ENCODE results near the gene NALCN.

- TF ChIP-seq, protein P1, sequence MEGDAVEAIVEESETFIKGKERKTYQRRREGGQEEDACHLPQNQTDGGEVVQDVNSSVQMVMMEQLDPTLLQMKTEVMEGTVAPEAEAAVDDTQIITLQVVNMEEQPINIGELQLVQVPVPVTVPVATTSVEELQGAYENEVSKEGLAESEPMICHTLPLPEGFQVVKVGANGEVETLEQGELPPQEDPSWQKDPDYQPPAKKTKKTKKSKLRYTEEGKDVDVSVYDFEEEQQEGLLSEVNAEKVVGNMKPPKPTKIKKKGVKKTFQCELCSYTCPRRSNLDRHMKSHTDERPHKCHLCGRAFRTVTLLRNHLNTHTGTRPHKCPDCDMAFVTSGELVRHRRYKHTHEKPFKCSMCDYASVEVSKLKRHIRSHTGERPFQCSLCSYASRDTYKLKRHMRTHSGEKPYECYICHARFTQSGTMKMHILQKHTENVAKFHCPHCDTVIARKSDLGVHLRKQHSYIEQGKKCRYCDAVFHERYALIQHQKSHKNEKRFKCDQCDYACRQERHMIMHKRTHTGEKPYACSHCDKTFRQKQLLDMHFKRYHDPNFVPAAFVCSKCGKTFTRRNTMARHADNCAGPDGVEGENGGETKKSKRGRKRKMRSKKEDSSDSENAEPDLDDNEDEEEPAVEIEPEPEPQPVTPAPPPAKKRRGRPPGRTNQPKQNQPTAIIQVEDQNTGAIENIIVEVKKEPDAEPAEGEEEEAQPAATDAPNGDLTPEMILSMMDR (IDR thresholded peaks at IDR 0.05) = no peak
- TF ChIP-seq POLR2AphosphoS5 (IDR thresholded peaks at IDR 0.05) = no peak
- TF ChIP-seq POLR2A (IDR thresholded peaks at IDR 0.05) = no peak
Measured at GRCh38 chr13:101059793-101060192, 356.5 kb downstream of the NALCN start.

All from prostate gland (tissue), 2 donors.